ENCODE results near the gene SPACA6.

The SPACA6 gene

GRCh38 chr19:51692468-51692867 is 662 bp upstream of the SPACA6 start:
- peaks cover 27% of the 10 kb centered on the region for H3K36me3 ChIP-seq (ENCODE audit: insufficient read depth, low read length)
- H3K4me3 ChIP-seq (ENCODE audit: low read length) = no peak overlapping the region
- no peak overlapping the region for H2AFZ ChIP-seq (ENCODE audit: low read depth, low read length)

GRCh38 chr19:51693819-51694218 is 689 bp downstream of the SPACA6 start:
- no peaks in the 10 kb centered on the region for H3K27me3 ChIP-seq (ENCODE audit: insufficient read depth, low read length)
- no peak overlapping the region for H3K4me3 ChIP-seq (ENCODE audit: low read length)
- peaks cover 33% of the 10 kb centered on the region for H3K36me3 ChIP-seq (ENCODE audit: insufficient read depth, low read length)
- peaks cover 3% of the 10 kb centered on the region for H3K9me3 ChIP-seq (ENCODE audit: low read length)
- no peak overlapping the region for H2AFZ ChIP-seq (ENCODE audit: low read depth, low read length)
- H3K4me1 ChIP-seq (ENCODE audit: insufficient read depth, low read length) = peaks cover 14% of the 10 kb centered on the region

More at GRCh38 chr19:51692468-51692867, 662 bp upstream of the SPACA6 start:
- H3K9me3 ChIP-seq (ENCODE audit: low read length) = no peaks in the 10 kb centered on the region
- no peaks in the 10 kb centered on the region for H3K27me3 ChIP-seq (ENCODE audit: insufficient read depth, low read length)
- peaks cover 22% of the 10 kb centered on the region for H3K4me1 ChIP-seq (ENCODE audit: insufficient read depth, low read length)

GRCh38 chr19:51694318-51695085 is 1.4 kb downstream of the SPACA6 start:
- Histone ChIP-seq H2AFZ (ENCODE audit: low read depth, low read length) (no peak overlapping the region), H3K9me3 (ENCODE audit: low read length) (peaks cover 3% of the 10 kb centered on the region), H3K4me1 (ENCODE audit: insufficient read depth, low read length) (peaks cover 14% of the 10 kb centered on the region), H3K4me3 (ENCODE audit: low read length) (no peak overlapping the region), H3K36me3 (ENCODE audit: insufficient read depth, low read length) (peaks cover 35% of the 10 kb centered on the region), H3K27me3 (ENCODE audit: insufficient read depth, low read length) (no peaks in the 10 kb centered on the region)

DNA sequence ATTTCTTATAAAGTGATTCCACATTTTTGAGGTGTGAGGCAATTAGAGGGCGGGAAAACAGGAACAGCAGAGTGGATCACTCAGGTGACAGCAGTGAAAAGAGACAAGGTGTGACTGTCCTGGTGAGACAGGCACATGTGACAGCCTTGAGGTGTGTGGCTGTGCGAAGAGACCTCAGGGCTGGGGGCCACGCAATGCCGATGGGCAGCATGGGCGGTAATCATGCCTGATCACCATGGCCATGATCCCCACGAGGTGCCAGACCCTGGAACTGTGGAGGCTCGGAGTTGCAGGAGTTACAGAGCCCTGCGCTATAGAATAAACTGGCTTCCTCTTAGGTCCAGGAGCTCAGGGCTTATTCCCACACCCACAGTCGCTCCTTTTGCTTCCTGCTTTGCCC is 2.0 kb downstream of the SPACA6 start:
- H3K36me3 ChIP-seq (ENCODE audit: insufficient read depth, low read length) = peaks cover 35% of the 10 kb centered on the region
- H3K4me1 ChIP-seq (ENCODE audit: insufficient read depth, low read length) = peaks cover 12% of the 10 kb centered on the region
- peaks cover 3% of the 10 kb centered on the region for H3K9me3 ChIP-seq (ENCODE audit: low read length)

GRCh38 chr19:51695702-51696315 is 2.7 kb downstream of the SPACA6 start:
- Histone ChIP-seq H3K36me3 (ENCODE audit: insufficient read depth, low read length) (peaks cover 35% of the 10 kb centered on the region), H3K9me3 (ENCODE audit: low read length) (peaks cover 3% of the 10 kb centered on the region), H3K27me3 (ENCODE audit: insufficient read depth, low read length) (no peaks in the 10 kb centered on the region), H3K4me1 (ENCODE audit: insufficient read depth, low read length) (peaks cover 7% of the 10 kb centered on the region), H3K4me3 (ENCODE audit: low read length) (no peak overlapping the region), H2AFZ (ENCODE audit: low read depth, low read length) (no peak overlapping the region)

More for the DNA sequence above, 2.0 kb downstream of the SPACA6 start:
- Histone ChIP-seq H2AFZ (ENCODE audit: low read depth, low read length) (no peak overlapping the region), H3K27me3 (ENCODE audit: insufficient read depth, low read length) (no peaks in the 10 kb centered on the region), H3K4me3 (ENCODE audit: low read length) (no peak overlapping the region)

GRCh38 chr19:51696606-51697005 is 3.5 kb downstream of the SPACA6 start:
- H2AFZ ChIP-seq (ENCODE audit: low read depth, low read length) = no peak overlapping the region
- H3K4me3 ChIP-seq (ENCODE audit: low read length) = no peak overlapping the region
- H3K4me1 ChIP-seq (ENCODE audit: insufficient read depth, low read length) = no peaks in the 10 kb centered on the region
- H3K9me3 ChIP-seq (ENCODE audit: low read length) = peaks cover 5% of the 10 kb centered on the region
- peaks cover 39% of the 10 kb centered on the region for H3K36me3 ChIP-seq (ENCODE audit: insufficient read depth, low read length)
- no peaks in the 10 kb centered on the region for H3K27me3 ChIP-seq (ENCODE audit: insufficient read depth, low read length)

- Histone ChIP-seq H2AFZ (ENCODE audit: low read depth, low read length) (no peak overlapping the region), H3K4me3 (ENCODE audit: low read length) (no peak overlapping the region), H3K36me3 (ENCODE audit: insufficient read depth, low read length) (peaks cover 40% of the 10 kb centered on the region), H3K9me3 (ENCODE audit: low read length) (peaks cover 5% of the 10 kb centered on the region), H3K27me3 (ENCODE audit: insufficient read depth, low read length) (no peaks in the 10 kb centered on the region), H3K4me1 (ENCODE audit: insufficient read depth, low read length) (no peaks in the 10 kb centered on the region)
Measured at GRCh38 chr19:51697169-51697776, 4.1 kb downstream of the SPACA6 start.

DNA sequence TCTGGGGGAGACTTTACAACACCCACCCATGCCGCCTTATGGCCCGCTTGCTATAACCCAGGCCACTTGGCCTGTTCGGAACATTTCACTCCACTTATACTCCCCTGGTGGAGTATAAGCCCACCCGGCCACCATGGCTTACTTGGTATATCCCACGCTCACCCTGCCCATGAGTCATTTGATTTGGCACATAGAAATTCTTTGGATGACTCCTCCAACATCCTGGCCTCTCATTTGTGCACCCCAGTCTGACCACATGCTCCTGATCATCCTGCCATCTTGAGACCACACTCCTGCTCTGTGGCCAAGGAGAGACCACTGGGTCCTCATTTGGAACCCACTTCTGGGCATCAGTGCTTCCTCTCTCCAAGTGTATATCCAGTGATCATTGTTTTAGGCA is 5.2 kb downstream of the SPACA6 start:
- Histone ChIP-seq H2AFZ (ENCODE audit: low read depth, low read length) (no peak overlapping the region), H3K4me1 (ENCODE audit: insufficient read depth, low read length) (no peaks in the 10 kb centered on the region), H3K36me3 (ENCODE audit: insufficient read depth, low read length) (peaks cover 42% of the 10 kb centered on the region), H3K9me3 (ENCODE audit: low read length) (peaks cover 13% of the 10 kb centered on the region), H3K27me3 (ENCODE audit: insufficient read depth, low read length) (no peaks in the 10 kb centered on the region), H3K4me3 (ENCODE audit: low read length) (no peak overlapping the region)

DNA sequence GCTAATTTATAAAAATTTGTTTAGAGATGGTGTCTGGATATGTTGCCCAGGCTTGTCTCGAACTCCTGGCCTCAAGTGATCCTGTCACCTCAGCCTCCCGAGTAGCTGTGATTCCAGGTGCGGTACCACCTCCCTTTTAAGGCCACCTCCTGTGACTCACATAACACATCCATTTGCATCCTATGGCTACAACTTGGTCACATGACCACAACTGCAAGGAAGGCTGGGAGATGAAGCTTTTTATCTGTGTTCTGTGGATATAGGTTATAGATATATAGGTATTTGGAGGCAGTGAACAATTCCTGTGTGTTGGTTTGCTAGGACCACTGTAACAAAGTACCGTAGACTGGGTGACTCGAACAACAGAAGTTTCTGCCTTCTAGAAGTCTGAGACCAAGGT is 6.0 kb downstream of the SPACA6 start:
- Histone ChIP-seq H3K27me3 (ENCODE audit: insufficient read depth, low read length) (no peaks in the 10 kb centered on the region), H3K4me1 (ENCODE audit: insufficient read depth, low read length) (no peaks in the 10 kb centered on the region), H3K4me3 (ENCODE audit: low read length) (no peak overlapping the region), H2AFZ (ENCODE audit: low read depth, low read length) (no peak overlapping the region), H3K36me3 (ENCODE audit: insufficient read depth, low read length) (peaks cover 42% of the 10 kb centered on the region), H3K9me3 (ENCODE audit: low read length) (peaks cover 13% of the 10 kb centered on the region)

DNA sequence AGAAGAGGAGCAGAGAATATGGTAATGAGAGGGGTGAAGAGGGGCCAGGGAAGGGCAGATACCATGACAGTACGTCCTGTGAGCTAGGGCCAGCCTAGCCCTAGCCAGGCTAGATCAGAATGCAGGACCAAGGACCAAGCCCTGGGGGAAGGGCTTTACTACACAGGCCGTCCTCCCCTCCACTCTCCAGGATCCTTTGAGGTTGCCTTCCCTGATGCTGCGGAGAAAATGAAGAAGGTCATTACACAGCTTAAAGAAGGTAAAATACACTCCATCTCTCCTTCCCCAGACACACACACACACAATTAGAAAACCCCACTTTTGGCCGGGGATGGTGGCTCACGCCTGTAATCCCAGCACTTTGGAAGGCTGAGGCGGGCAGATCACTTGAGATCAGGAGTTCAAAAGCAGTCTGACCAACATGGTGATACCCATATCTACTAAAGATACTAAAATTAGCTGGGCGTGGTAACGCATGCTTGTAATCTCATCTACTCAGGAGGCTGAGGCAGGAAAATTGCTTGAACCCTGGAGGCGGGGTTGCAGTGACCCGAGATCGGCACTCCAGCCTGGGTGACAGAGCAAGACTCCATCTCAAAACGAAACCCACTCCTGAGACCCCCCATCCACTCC is 8.5 kb downstream of the SPACA6 start:
- no peak overlapping the region for H2AFZ ChIP-seq (ENCODE audit: low read depth, low read length)
- peaks cover 39% of the 10 kb centered on the region for H3K36me3 ChIP-seq (ENCODE audit: insufficient read depth, low read length)
- no peak overlapping the region for H3K4me3 ChIP-seq (ENCODE audit: low read length)
- no peaks in the 10 kb centered on the region for H3K27me3 ChIP-seq (ENCODE audit: insufficient read depth, low read length)
- peaks cover 13% of the 10 kb centered on the region for H3K9me3 ChIP-seq (ENCODE audit: low read length)
- no peaks in the 10 kb centered on the region for H3K4me1 ChIP-seq (ENCODE audit: insufficient read depth, low read length)

GRCh38 chr19:51702103-51702824 is 9.1 kb downstream of the SPACA6 start:
- Histone ChIP-seq H3K4me1 (ENCODE audit: insufficient read depth, low read length) (no peaks in the 10 kb centered on the region), H3K4me3 (ENCODE audit: low read length) (no peak overlapping the region), H3K36me3 (ENCODE audit: insufficient read depth, low read length) (peaks cover 33% of the 10 kb centered on the region), H3K9me3 (ENCODE audit: low read length) (peaks cover 13% of the 10 kb centered on the region), H3K27me3 (ENCODE audit: insufficient read depth, low read length) (no peaks in the 10 kb centered on the region), H2AFZ (ENCODE audit: low read depth, low read length) (no peak overlapping the region)

DNA sequence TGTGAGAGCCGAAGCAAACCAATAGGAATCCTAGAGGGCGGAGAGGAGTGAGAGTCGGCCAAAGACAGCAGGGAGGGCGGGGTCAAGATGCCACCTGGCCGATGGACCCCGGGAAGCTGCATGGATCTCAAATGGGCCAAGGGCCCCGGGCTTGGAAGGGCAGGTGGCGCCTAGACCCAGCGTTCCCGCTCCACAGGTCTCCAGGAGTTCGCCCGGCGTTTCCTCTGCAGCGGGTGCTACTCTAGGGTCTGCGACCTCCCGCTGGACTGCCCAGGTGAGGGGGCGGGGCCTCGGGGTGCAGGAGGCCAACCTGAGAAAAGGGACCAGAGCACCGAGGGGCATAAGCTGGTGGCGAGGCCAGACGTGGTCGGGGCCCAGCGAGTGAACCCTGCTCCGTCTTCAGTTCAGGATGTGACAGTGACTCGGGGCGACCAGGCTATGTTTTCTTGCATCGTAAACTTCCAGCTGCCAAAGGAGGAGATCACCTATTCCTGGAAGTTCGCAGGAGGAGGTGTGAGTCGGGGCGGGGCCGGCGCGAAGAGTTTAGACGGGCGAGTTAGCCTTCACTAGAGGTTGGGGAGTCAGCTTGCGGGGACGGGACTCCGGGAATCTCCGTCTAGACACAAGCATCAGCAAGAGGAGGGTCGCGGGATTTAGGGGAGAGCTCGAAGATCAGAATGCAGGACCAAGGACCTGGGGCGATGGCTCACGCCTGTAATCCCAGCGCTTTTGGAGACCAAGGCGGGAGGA is 9.9 kb downstream of the SPACA6 start:
- Histone ChIP-seq H3K9me3 (ENCODE audit: low read length) (peaks cover 13% of the 10 kb centered on the region), H3K27me3 (ENCODE audit: insufficient read depth, low read length) (no peaks in the 10 kb centered on the region), H2AFZ (ENCODE audit: low read depth, low read length) (no peak overlapping the region), H3K4me1 (ENCODE audit: insufficient read depth, low read length) (no peaks in the 10 kb centered on the region), H3K4me3 (ENCODE audit: low read length) (no peak overlapping the region), H3K36me3 (ENCODE audit: insufficient read depth, low read length) (peaks cover 26% of the 10 kb centered on the region)
